ENCODE data around the gene ASIC5.

The ASIC5 gene

GRCh38 chr4:155784637-155785036, 81.4 kb downstream of the ASIC5 start:
- TF ChIP-seq, protein P1, sequence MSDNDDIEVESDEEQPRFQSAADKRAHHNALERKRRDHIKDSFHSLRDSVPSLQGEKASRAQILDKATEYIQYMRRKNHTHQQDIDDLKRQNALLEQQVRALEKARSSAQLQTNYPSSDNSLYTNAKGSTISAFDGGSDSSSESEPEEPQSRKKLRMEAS (IDR thresholded peaks at IDR 0.05; ENCODE audit: low read depth, low read length): no peak
- TF ChIP-seq, protein P2, sequence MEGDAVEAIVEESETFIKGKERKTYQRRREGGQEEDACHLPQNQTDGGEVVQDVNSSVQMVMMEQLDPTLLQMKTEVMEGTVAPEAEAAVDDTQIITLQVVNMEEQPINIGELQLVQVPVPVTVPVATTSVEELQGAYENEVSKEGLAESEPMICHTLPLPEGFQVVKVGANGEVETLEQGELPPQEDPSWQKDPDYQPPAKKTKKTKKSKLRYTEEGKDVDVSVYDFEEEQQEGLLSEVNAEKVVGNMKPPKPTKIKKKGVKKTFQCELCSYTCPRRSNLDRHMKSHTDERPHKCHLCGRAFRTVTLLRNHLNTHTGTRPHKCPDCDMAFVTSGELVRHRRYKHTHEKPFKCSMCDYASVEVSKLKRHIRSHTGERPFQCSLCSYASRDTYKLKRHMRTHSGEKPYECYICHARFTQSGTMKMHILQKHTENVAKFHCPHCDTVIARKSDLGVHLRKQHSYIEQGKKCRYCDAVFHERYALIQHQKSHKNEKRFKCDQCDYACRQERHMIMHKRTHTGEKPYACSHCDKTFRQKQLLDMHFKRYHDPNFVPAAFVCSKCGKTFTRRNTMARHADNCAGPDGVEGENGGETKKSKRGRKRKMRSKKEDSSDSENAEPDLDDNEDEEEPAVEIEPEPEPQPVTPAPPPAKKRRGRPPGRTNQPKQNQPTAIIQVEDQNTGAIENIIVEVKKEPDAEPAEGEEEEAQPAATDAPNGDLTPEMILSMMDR (IDR thresholded peaks at IDR 0.05; ENCODE audit: low read depth, low read length): no peak
- TF ChIP-seq MYC (IDR thresholded peaks at IDR 0.05; ENCODE audit: low read depth, low read length) (no peak), POLR2A (IDR thresholded peaks at IDR 0.05; ENCODE audit: extremely low read depth, insufficient read length) (no peak)
- DNase-seq (ENCODE audit: low read depth): no peak
- no peak overlapping the region for H3K4me3 ChIP-seq (ENCODE audit: low read depth, low read length)

DNA sequence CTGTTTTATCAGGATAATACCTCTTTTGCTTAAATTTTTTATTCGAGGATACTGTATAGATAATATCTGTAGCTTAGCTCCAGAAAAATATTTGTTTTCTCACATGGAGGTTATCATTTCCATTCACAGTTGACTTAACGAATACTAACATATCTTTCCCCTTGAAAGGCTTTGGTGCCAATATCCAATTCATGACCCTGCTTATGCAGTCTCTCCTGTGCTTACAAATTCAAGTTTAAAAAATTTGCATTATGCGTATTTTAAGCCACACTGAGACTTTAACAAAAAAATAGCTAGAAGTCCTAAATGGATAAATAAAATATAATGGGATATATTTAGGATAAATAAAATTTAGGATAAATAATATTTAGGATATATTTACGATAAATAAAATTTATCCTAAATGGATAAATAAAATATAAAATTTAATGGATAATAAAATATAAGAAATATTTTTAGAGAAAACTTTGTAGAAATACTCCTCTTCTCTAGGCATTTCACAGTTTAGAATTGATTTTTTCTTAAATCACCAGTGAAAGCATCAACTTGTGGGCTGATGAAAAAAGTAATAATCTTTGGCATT, 84.7 kb downstream of the ASIC5 start:
- no peak for DNase-seq (ENCODE audit: low read depth)
- TF ChIP-seq, protein P2 (IDR thresholded peaks at IDR 0.05; ENCODE audit: low read depth, low read length): no peak
- TF ChIP-seq MYC (IDR thresholded peaks at IDR 0.05; ENCODE audit: low read depth, low read length) (no peak), POLR2A (IDR thresholded peaks at IDR 0.05; ENCODE audit: extremely low read depth, insufficient read length) (no peak)
- TF ChIP-seq, protein P1 (IDR thresholded peaks at IDR 0.05; ENCODE audit: low read depth, low read length): no peak

GRCh38 chr4:155780775-155781174, 85.3 kb downstream of the ASIC5 start:
- TF ChIP-seq, protein P1 (IDR thresholded peaks at IDR 0.05; ENCODE audit: low read depth, low read length): no peak
- TF ChIP-seq, protein P2 (IDR thresholded peaks at IDR 0.05; ENCODE audit: low read depth, low read length): no peak
- DNase-seq (ENCODE audit: low read depth): no peak
- H3K4me3 ChIP-seq (ENCODE audit: low read depth, low read length): no peak overlapping the region

More for the DNA sequence above, 84.7 kb downstream of the ASIC5 start:
- H3K4me3 ChIP-seq (ENCODE audit: low read depth, low read length): no peak overlapping the region
